Panc1 (cell line): ENCODE results near the gene ADD2. TPM values are rescaled to one million over a fixed set of nuclear protein-coding genes. Genes with fewer than 3 reads are reported as not detected.

Experiments
- ATAC-seq: fragments of 200-7000 bp; cut with Tn5 transposase; 2 replicates; pipeline ENCODE4 v1.9.1; 2020; ENCODE audit warnings: mild to moderate bottlenecking, moderate library complexity
- BruUV-seq: library from RNA; stranded (reverse); fragments of 400-500 nt; replicated peaks from 2 replicates; lab custom pipeline; 2021; lab: Mats Ljungman, UMichigan
- CTCF ChIA-PET: fragments of 300-600 bp; sonication (Branson Sonifier 250); formaldehyde crosslinking; loops from one replicate; lab custom pipeline; 2022; ENCODE audit warnings: antibody characterized with exemption; lab: Charles Lee
- POLR2A ChIA-PET: fragments of 300-600 bp; sonication (Branson Sonifier 250); formaldehyde crosslinking; loops from one replicate; lab custom pipeline; 2022; ENCODE audit warnings: antibody characterized with exemption; lab: Charles Lee
- DNase-seq: peaks from one replicate; pipeline ENCODE4 v3.0.0-alpha.2; 2010; ENCODE audit warnings: low read depth, low spot score
- H3K27ac ChIP-seq: 2 replicates; pipeline ENCODE4 v1.5.1; 2011; ENCODE audit warnings: mild to moderate bottlenecking, low read length, inconsistent platforms
- H3K27me3 ChIP-seq: fragments of 200-500 bp; sonication (Bioruptor generic); 2 replicates; pipeline ENCODE4 v1.6.0; 2014; ENCODE audit warnings: low read length, inconsistent platforms; ENCODE audit not compliant: control insufficient read depth, insufficient read depth
- H3K36me3 ChIP-seq: fragments of 200-500 bp; sonication (Bioruptor generic); 2 replicates; pipeline ENCODE4 v1.5.1; 2014; ENCODE audit warnings: inconsistent platforms, mild to moderate bottlenecking, low read length, moderate library complexity; ENCODE audit not compliant: control insufficient read depth, insufficient read depth
- H3K4me1 ChIP-seq: 2 replicates; pipeline ENCODE4 v1.5.1; 2011; ENCODE audit warnings: inconsistent platforms, mild to moderate bottlenecking, low read length, moderate library complexity; ENCODE audit not compliant: control insufficient read depth, insufficient read depth
- H3K4me3 ChIP-seq, 2 experiments: 2 replicates each; pipeline ENCODE4 v1.5.1; 2011 to 2012; ENCODE audit warnings: low read depth in 2 of 2, low read length in 2 of 2, mild to moderate bottlenecking in 2 of 2, inconsistent platforms in 1 of 2, moderate library complexity in 1 of 2
- H3K9me3 ChIP-seq: fragments of 200-500 bp; sonication (Bioruptor generic); 2 replicates; pipeline ENCODE4 v1.5.1; 2014; ENCODE audit warnings: low read depth, mild to moderate bottlenecking, inconsistent platforms, low read length, moderate library complexity; ENCODE audit not compliant: control insufficient read depth, insufficient read depth
- CTCF ChIP-seq: fragments of 450-650 bp; IDR thresholded peaks from 2 replicates; pipeline ENCODE4 v1.5.1; 2017; ENCODE audit warnings: mild to moderate bottlenecking
- POLR2AphosphoS5 ChIP-seq: IDR thresholded peaks from 2 replicates; pipeline ENCODE4 v1.6.1; 2012; ENCODE audit warnings: mild to moderate bottlenecking, low read depth, low read length, moderate library complexity
- SIN3A ChIP-seq: IDR thresholded peaks from 2 replicates; pipeline ENCODE4 v1.6.1; 2012; ENCODE audit warnings: low read depth, mild to moderate bottlenecking, low read length, moderate library complexity, borderline replicate concordance; ENCODE audit not compliant: insufficient read depth
- TCF7L2 ChIP-seq: IDR thresholded peaks from 2 replicates; pipeline ENCODE4 v1.6.1; 2011; ENCODE audit warnings: mild to moderate bottlenecking, low read depth, low read length, inconsistent platforms
- in situ Hi-C: cut with HindIII; loops from 2 replicates; pipeline ENCODE4 v1.10.0; 2016; ENCODE audit warnings: low sequenced_read_pairs, low pct_unique_long_range_greater_than_20kb
- intact Hi-C: fragments of 100-400 bp; cut with micrococcal nuclease; formaldehyde crosslinking; loops from one replicate; pipeline ENCODE4 v1.10.0; 2022; ENCODE audit not compliant: unreplicated experiment
- total RNA-seq: library from RNA; stranded (reverse); gene quantifications from one replicate; pipeline ENCODE4 v1.2.1, GENCODE V29; 2021; ENCODE audit not compliant: unreplicated experiment
- TF ChIP-seq, protein P1 (sequence below), 2 experiments: IDR thresholded peaks; 2 replicates each; pipeline ENCODE4 v1.6.1; 2011 to 2012; ENCODE audit warnings: low read depth in 2 of 2, control low read depth in 1 of 2, low read length in 1 of 2, mild to moderate bottlenecking in 1 of 2, moderate library complexity in 1 of 2; ENCODE audit not compliant: insufficient read depth in 1 of 2

ADD2 gene
- total RNA-seq, 1 experiment from 2014 or later: 0.26 TPM

DNA sequence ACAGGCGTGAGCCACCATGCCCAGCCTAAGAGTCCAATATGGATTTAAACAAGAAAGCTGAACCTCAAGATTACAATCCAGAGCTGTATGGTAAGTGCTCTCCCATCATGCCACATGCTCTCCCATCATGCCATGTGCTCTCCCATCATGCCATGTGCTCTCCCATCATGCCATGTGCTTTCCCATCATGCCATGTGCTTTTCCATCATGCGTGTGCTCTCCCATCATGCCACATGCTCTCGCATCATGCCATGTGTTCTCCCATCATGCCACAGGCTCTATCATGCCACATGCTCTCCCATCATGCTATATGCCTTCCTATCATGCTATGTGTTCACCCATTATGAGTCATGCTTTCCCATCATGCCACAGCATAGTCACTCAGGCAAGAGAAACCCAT lies 20.7 kb downstream of the ADD2 start:
- TF ChIP-seq TCF7L2: no peak
- TF ChIP-seq, protein P1, sequence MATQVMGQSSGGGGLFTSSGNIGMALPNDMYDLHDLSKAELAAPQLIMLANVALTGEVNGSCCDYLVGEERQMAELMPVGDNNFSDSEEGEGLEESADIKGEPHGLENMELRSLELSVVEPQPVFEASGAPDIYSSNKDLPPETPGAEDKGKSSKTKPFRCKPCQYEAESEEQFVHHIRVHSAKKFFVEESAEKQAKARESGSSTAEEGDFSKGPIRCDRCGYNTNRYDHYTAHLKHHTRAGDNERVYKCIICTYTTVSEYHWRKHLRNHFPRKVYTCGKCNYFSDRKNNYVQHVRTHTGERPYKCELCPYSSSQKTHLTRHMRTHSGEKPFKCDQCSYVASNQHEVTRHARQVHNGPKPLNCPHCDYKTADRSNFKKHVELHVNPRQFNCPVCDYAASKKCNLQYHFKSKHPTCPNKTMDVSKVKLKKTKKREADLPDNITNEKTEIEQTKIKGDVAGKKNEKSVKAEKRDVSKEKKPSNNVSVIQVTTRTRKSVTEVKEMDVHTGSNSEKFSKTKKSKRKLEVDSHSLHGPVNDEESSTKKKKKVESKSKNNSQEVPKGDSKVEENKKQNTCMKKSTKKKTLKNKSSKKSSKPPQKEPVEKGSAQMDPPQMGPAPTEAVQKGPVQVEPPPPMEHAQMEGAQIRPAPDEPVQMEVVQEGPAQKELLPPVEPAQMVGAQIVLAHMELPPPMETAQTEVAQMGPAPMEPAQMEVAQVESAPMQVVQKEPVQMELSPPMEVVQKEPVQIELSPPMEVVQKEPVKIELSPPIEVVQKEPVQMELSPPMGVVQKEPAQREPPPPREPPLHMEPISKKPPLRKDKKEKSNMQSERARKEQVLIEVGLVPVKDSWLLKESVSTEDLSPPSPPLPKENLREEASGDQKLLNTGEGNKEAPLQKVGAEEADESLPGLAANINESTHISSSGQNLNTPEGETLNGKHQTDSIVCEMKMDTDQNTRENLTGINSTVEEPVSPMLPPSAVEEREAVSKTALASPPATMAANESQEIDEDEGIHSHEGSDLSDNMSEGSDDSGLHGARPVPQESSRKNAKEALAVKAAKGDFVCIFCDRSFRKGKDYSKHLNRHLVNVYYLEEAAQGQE (IDR thresholded peaks at IDR 0.05; ENCODE audit: insufficient read depth in 1 of 2, low read depth in 2 of 2, low read length in 1 of 2): no peak
- no peak for TF ChIP-seq CTCF
- no peak for TF ChIP-seq POLR2AphosphoS5
- TF ChIP-seq SIN3A: no peak
- ChIA-PET CTCF (no interaction called here), POLR2A (no interaction called here)
- intact Hi-C loops: no loop called here
- no peaks in the 10 kb centered on the region for H3K36me3 ChIP-seq
- H3K27me3 ChIP-seq: peaks cover 19% of the 10 kb centered on the region
- in situ Hi-C loops: no loop called here
- H3K4me1 ChIP-seq: no peaks in the 10 kb centered on the region
- H3K27ac ChIP-seq: no peak overlapping the region
- ATAC-seq (no peak), DNase-seq (no peak)
- H3K9me3 ChIP-seq: no peaks in the 10 kb centered on the region
- no peak overlapping the region for H3K4me3 ChIP-seq
- no TSS peak for BruUV-seq

DNA sequence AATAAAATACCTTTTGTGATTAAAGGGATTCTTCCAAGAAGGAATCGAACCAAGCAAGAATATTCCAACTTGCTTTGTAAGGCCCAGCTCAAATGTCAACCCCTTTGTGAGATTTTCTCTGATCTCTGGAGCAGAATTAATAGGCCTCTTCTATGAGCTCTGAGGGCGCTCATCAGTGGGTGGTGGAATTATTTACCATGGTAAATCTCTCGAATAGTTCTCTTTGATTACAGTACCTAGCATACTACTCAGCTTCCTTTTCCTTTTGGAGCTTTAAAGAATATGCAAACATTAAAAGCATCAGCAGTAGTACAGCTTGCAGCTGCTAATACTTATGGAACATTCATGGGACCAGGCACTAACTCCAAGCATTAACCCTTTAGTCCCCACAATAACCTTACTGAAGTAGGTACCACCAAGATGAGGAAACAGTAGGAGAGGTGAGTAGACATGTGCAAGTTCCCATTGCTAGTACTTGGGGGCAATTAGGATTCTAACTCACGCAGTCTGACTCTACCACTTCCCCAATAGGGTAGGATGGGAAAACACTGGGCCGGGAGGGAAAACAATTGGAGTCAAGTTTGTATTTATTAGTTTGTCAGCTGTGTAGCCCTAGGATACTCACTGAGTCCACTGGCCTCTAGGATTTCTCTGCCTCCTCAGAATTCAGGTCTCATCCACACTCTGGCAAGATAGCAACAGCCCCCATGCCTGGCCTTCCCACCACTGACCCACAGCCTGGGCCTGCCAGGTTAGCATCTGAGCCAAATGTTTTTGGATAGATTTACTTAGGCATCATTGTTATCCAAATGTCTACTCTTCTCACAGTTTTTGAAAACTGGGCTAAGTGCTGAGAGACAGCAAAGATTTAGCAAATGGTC lies 21.7 kb downstream of the ADD2 start:
- H3K4me3 ChIP-seq: no peak overlapping the region
- no TSS peak for BruUV-seq
- no peak for TF ChIP-seq SIN3A
- TF ChIP-seq TCF7L2: no peak
- TF ChIP-seq, protein P1 (IDR thresholded peaks at IDR 0.05; ENCODE audit: insufficient read depth in 1 of 2, low read depth in 2 of 2, low read length in 1 of 2): no peak
- no peak for TF ChIP-seq POLR2AphosphoS5
- TF ChIP-seq CTCF: no peak
- CTCF ChIA-PET: no interaction called here
- H3K36me3 ChIP-seq: no peaks in the 10 kb centered on the region
- POLR2A ChIA-PET: no interaction called here
- DNase-seq (no peak), ATAC-seq (no peak)
- no peak overlapping the region for H3K27ac ChIP-seq
- peaks cover 15% of the 10 kb centered on the region for H3K27me3 ChIP-seq
- intact Hi-C loops: no loop called here
- H3K4me1 ChIP-seq: no peaks in the 10 kb centered on the region
- no peaks in the 10 kb centered on the region for H3K9me3 ChIP-seq
- in situ Hi-C loops: no loop called here
